WERI-Rb-1 (cell line): ENCODE results near the gene TNFSF9.

Experiments used
- DNase-seq: peaks from one replicate; pipeline ENCODE4 v3.0.0-alpha.2; 2020
- H3K27ac ChIP-seq: fragments of 250-450 bp; sonication (Bioruptor Pico); 2 replicates; pipeline ENCODE4 v1.5.1; 2020; ENCODE audit warnings: mild to moderate bottlenecking, moderate library complexity
- H3K27me3 ChIP-seq: fragments of 250-450 bp; sonication (Bioruptor Pico); 2 replicates; pipeline ENCODE4 v1.5.1; 2021; ENCODE audit warnings: mild to moderate bottlenecking, low read depth, moderate library complexity; ENCODE audit not compliant: insufficient read depth, severe bottlenecking
- H3K36me3 ChIP-seq: fragments of 250-450 bp; sonication (Bioruptor Pico); 2 replicates; pipeline ENCODE4 v1.5.1; 2020; ENCODE audit warnings: mild to moderate bottlenecking, moderate library complexity
- H3K4me3 ChIP-seq: 2 replicates; pipeline ENCODE4 v1.5.1; 2011; ENCODE audit warnings: low read depth, mild to moderate bottlenecking, control low read depth, low read length
- H3K9me3 ChIP-seq: fragments of 250-450 bp; sonication (Bioruptor Pico); 2 replicates; pipeline ENCODE4 v1.5.1; 2021; ENCODE audit warnings: mild to moderate bottlenecking, moderate library complexity; ENCODE audit not compliant: severe bottlenecking
- TF ChIP-seq, protein P1 (sequence below): IDR thresholded peaks from 2 replicates; pipeline ENCODE4 v1.5.1; 2011; ENCODE audit warnings: low read depth, mild to moderate bottlenecking, control low read depth, inconsistent platforms, low read length

The TNFSF9 gene, protein sequence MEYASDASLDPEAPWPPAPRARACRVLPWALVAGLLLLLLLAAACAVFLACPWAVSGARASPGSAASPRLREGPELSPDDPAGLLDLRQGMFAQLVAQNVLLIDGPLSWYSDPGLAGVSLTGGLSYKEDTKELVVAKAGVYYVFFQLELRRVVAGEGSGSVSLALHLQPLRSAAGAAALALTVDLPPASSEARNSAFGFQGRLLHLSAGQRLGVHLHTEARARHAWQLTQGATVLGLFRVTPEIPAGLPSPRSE

GRCh38 chr19:6530386-6531162, at the start of gene TNFSF9:
Gene TNFSF9 (plus strand): TSS chr19:6531026. CDS start chr19:6531037, 11 bp downstream.
- Histone ChIP-seq H3K9me3 (no peaks in the 10 kb centered on the region), H3K27ac (peak within 1 kb of the TSS; percentile 63), H3K36me3 (peaks cover 4% of the 10 kb centered on the region), H3K27me3 (no peaks in the 10 kb centered on the region), H3K4me3 (peak within 1 kb of the TSS; percentile 82)
- DNase-seq = peak; percentile 89
- TF ChIP-seq, protein P1, sequence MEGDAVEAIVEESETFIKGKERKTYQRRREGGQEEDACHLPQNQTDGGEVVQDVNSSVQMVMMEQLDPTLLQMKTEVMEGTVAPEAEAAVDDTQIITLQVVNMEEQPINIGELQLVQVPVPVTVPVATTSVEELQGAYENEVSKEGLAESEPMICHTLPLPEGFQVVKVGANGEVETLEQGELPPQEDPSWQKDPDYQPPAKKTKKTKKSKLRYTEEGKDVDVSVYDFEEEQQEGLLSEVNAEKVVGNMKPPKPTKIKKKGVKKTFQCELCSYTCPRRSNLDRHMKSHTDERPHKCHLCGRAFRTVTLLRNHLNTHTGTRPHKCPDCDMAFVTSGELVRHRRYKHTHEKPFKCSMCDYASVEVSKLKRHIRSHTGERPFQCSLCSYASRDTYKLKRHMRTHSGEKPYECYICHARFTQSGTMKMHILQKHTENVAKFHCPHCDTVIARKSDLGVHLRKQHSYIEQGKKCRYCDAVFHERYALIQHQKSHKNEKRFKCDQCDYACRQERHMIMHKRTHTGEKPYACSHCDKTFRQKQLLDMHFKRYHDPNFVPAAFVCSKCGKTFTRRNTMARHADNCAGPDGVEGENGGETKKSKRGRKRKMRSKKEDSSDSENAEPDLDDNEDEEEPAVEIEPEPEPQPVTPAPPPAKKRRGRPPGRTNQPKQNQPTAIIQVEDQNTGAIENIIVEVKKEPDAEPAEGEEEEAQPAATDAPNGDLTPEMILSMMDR = no peak

- TF ChIP-seq, protein P1 = peak; percentile 66
- no peak within 1 kb of the TSS for H3K27ac ChIP-seq
- no peaks in the 10 kb centered on the region for H3K27me3 ChIP-seq
- H3K36me3 ChIP-seq = no peaks in the 10 kb centered on the region
- H3K9me3 ChIP-seq = no peaks in the 10 kb centered on the region
- no peak within 1 kb of the TSS for H3K4me3 ChIP-seq
- peak; percentile 60 for DNase-seq
Measured at GRCh38 chr19:6481541-6482342, 49.1 kb upstream of the TNFSF9 start, which contains the start of gene DENND1C. Gene DENND1C (minus strand): TSS chr19:6481787. CDS start chr19:6481695, 92 bp downstream.

DNA sequence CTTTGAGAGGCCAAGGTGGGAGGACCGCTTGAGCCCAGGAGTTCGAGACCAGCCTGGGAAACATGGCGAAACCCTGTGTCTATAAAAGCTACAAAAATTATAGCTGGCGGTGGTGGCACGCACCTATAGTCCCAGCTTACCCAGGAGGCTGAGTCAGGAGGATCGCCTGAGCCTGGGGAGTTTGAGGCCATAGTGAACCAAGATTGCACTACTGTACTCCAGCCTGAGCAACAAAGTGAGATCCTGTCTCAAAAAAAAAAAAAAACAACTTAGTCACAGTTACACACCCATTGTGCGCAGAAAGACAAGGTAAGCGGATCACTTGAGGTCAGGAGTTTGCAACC, 48.5 kb upstream of the TNFSF9 start:
- Histone ChIP-seq H3K9me3 (no peaks in the 10 kb centered on the region), H3K4me3 (no peak overlapping the region), H3K27ac (no peak overlapping the region), H3K36me3 (no peaks in the 10 kb centered on the region), H3K27me3 (no peaks in the 10 kb centered on the region)
- no peak for DNase-seq
- TF ChIP-seq, protein P1 = no peak

GRCh38 chr19:6483235-6483634, 47.6 kb upstream of the TNFSF9 start:
- no peaks in the 10 kb centered on the region for H3K27me3 ChIP-seq
- H3K27ac ChIP-seq = no peak overlapping the region

GRCh38 chr19:6484230-6484629, 46.6 kb upstream of the TNFSF9 start:
- Histone ChIP-seq H3K36me3 (no peaks in the 10 kb centered on the region), H3K27me3 (no peaks in the 10 kb centered on the region), H3K27ac (no peak overlapping the region), H3K9me3 (no peaks in the 10 kb centered on the region), H3K4me3 (no peak overlapping the region)
- DNase-seq = no peak
- TF ChIP-seq, protein P1 = no peak

More at GRCh38 chr19:6483235-6483634, 47.6 kb upstream of the TNFSF9 start:
- no peak overlapping the region for H3K4me3 ChIP-seq
- TF ChIP-seq, protein P1 = no peak
- no peaks in the 10 kb centered on the region for H3K9me3 ChIP-seq
- no peaks in the 10 kb centered on the region for H3K36me3 ChIP-seq
- no peak for DNase-seq
